ENCODE measurements around the gene MED22.

MED22 gene

GRCh38 chr9:133390713-133391112 lies 42.8 kb upstream of the MED22 start:
- Histone ChIP-seq H3K4me1 (ENCODE audit: insufficient read depth, insufficient read length) (peaks cover 4% of the 10 kb centered on the region), H3K4me3 (ENCODE audit: insufficient read length, low read depth) (no peak overlapping the region), H3K27me3 (ENCODE audit: insufficient read depth, insufficient read length) (no peaks in the 10 kb centered on the region), H3K9me3 (ENCODE audit: insufficient read depth, low read length) (peaks cover 8% of the 10 kb centered on the region; the same call in 1 of the 2 replicates), H3K36me3 (ENCODE audit: insufficient read depth, insufficient read length, low read length) (no peaks in the 10 kb centered on the region), H3K9ac (ENCODE audit: insufficient read length, low read depth) (no peak overlapping the region)
- no peak for DNase-seq (ENCODE audit: low read depth, low spot score)
- TF ChIP-seq YY1 (IDR thresholded peaks at IDR 0.05; ENCODE audit: insufficient read depth, insufficient read length): no peak
- TF ChIP-seq ZNF274 (IDR thresholded peaks at IDR 0.05; ENCODE audit: low read depth, low read length): no peak
- no peak for TF ChIP-seq SUZ12 (IDR thresholded peaks at IDR 0.05; ENCODE audit: extremely low read depth, insufficient read depth, insufficient read length)

- Histone ChIP-seq H3K9me3 (ENCODE audit: insufficient read depth, low read length) (peaks cover 8% of the 10 kb centered on the region; the same call in 1 of the 2 replicates), H3K4me3 (ENCODE audit: insufficient read length, low read depth) (no peak overlapping the region), H3K9ac (ENCODE audit: insufficient read length, low read depth) (no peak overlapping the region), H3K27me3 (ENCODE audit: insufficient read depth, insufficient read length) (no peaks in the 10 kb centered on the region), H3K36me3 (ENCODE audit: insufficient read depth, insufficient read length, low read length) (no peaks in the 10 kb centered on the region), H3K4me1 (ENCODE audit: insufficient read depth, insufficient read length) (peaks cover 2% of the 10 kb centered on the region)
- no peak for TF ChIP-seq ZNF274 (IDR thresholded peaks at IDR 0.05; ENCODE audit: low read depth, low read length)
- no peak for TF ChIP-seq YY1 (IDR thresholded peaks at IDR 0.05; ENCODE audit: insufficient read depth, insufficient read length)
- no peak for TF ChIP-seq SUZ12 (IDR thresholded peaks at IDR 0.05; ENCODE audit: extremely low read depth, insufficient read depth, insufficient read length)
- no peak for DNase-seq (ENCODE audit: low read depth, low spot score)
These were observed 41.6 kb upstream of the MED22 start for GRCh38 chr9:133389562-133389961.

- DNase-seq (ENCODE audit: low read depth, low spot score): no peak
- peaks cover 8% of the 10 kb centered on the region; the same call in 1 of the 2 replicates for H3K9me3 ChIP-seq (ENCODE audit: insufficient read depth, low read length)
- no peak overlapping the region for H3K9ac ChIP-seq (ENCODE audit: insufficient read length, low read depth)
- H3K4me3 ChIP-seq (ENCODE audit: insufficient read length, low read depth): no peak overlapping the region
- no peaks in the 10 kb centered on the region for H3K4me1 ChIP-seq (ENCODE audit: insufficient read depth, insufficient read length)
- no peaks in the 10 kb centered on the region for H3K27me3 ChIP-seq (ENCODE audit: insufficient read depth, insufficient read length)
- no peaks in the 10 kb centered on the region for H3K36me3 ChIP-seq (ENCODE audit: insufficient read depth, insufficient read length, low read length)
- TF ChIP-seq ZNF274 (IDR thresholded peaks at IDR 0.05; ENCODE audit: low read depth, low read length) (no peak), YY1 (IDR thresholded peaks at IDR 0.05; ENCODE audit: insufficient read depth, insufficient read length) (no peak), SUZ12 (IDR thresholded peaks at IDR 0.05; ENCODE audit: extremely low read depth, insufficient read depth, insufficient read length) (no peak)
These were observed 41.2 kb upstream of the MED22 start for GRCh38 chr9:133389025-133389557.

- no peak for DNase-seq (ENCODE audit: low read depth, low spot score)
- H3K4me3 ChIP-seq (ENCODE audit: insufficient read length, low read depth): no peak overlapping the region
- TF ChIP-seq SUZ12 (IDR thresholded peaks at IDR 0.05; ENCODE audit: extremely low read depth, insufficient read depth, insufficient read length) (no peak), YY1 (IDR thresholded peaks at IDR 0.05; ENCODE audit: insufficient read depth, insufficient read length) (no peak), ZNF274 (IDR thresholded peaks at IDR 0.05; ENCODE audit: low read depth, low read length) (no peak)
- no peaks in the 10 kb centered on the region for H3K27me3 ChIP-seq (ENCODE audit: insufficient read depth, insufficient read length)
- H3K9me3 ChIP-seq (ENCODE audit: insufficient read depth, low read length): peaks cover 8% of the 10 kb centered on the region; the same call in 1 of the 2 replicates
- H3K4me1 ChIP-seq (ENCODE audit: insufficient read depth, insufficient read length): no peaks in the 10 kb centered on the region
- no peak overlapping the region for H3K9ac ChIP-seq (ENCODE audit: insufficient read length, low read depth)
- no peaks in the 10 kb centered on the region for H3K36me3 ChIP-seq (ENCODE audit: insufficient read depth, insufficient read length, low read length)
These were observed 39.7 kb upstream of the MED22 start for GRCh38 chr9:133387680-133388079.

GRCh38 chr9:133386338-133386737 lies 38.4 kb upstream of the MED22 start:
- Histone ChIP-seq H3K36me3 (ENCODE audit: insufficient read depth, insufficient read length, low read length) (no peaks in the 10 kb centered on the region), H3K27me3 (ENCODE audit: insufficient read depth, insufficient read length) (no peaks in the 10 kb centered on the region), H3K4me3 (ENCODE audit: insufficient read length, low read depth) (no peak overlapping the region), H3K9me3 (ENCODE audit: insufficient read depth, low read length) (peaks cover 8% of the 10 kb centered on the region; the same call in 1 of the 2 replicates), H3K9ac (ENCODE audit: insufficient read length, low read depth) (no peak overlapping the region), H3K4me1 (ENCODE audit: insufficient read depth, insufficient read length) (no peaks in the 10 kb centered on the region)
- DNase-seq (ENCODE audit: low read depth, low spot score): no peak
- no peak for TF ChIP-seq YY1 (IDR thresholded peaks at IDR 0.05; ENCODE audit: insufficient read depth, insufficient read length)
- TF ChIP-seq ZNF274 (IDR thresholded peaks at IDR 0.05; ENCODE audit: low read depth, low read length): no peak
- no peak for TF ChIP-seq SUZ12 (IDR thresholded peaks at IDR 0.05; ENCODE audit: extremely low read depth, insufficient read depth, insufficient read length)

GRCh38 chr9:133385452-133385851 lies 37.5 kb upstream of the MED22 start:
- H3K27me3 ChIP-seq (ENCODE audit: insufficient read depth, insufficient read length): no peaks in the 10 kb centered on the region
- no peak overlapping the region for H3K9ac ChIP-seq (ENCODE audit: insufficient read length, low read depth)
- DNase-seq (ENCODE audit: low read depth, low spot score): no peak
- TF ChIP-seq ZNF274 (IDR thresholded peaks at IDR 0.05; ENCODE audit: low read depth, low read length): no peak
- no peak for TF ChIP-seq YY1 (IDR thresholded peaks at IDR 0.05; ENCODE audit: insufficient read depth, insufficient read length)
- TF ChIP-seq SUZ12 (IDR thresholded peaks at IDR 0.05; ENCODE audit: extremely low read depth, insufficient read depth, insufficient read length): no peak
- H3K4me3 ChIP-seq (ENCODE audit: insufficient read length, low read depth): no peak overlapping the region
- no peaks in the 10 kb centered on the region for H3K36me3 ChIP-seq (ENCODE audit: insufficient read depth, insufficient read length, low read length)
- no peaks in the 10 kb centered on the region for H3K4me1 ChIP-seq (ENCODE audit: insufficient read depth, insufficient read length)
- H3K9me3 ChIP-seq (ENCODE audit: insufficient read depth, low read length): peaks cover 2% of the 10 kb centered on the region; the same call in 1 of the 2 replicates

- DNase-seq (ENCODE audit: low read depth, low spot score): no peak
- Histone ChIP-seq H3K36me3 (ENCODE audit: insufficient read depth, insufficient read length, low read length) (no peaks in the 10 kb centered on the region), H3K9ac (ENCODE audit: insufficient read length, low read depth) (no peak overlapping the region), H3K27me3 (ENCODE audit: insufficient read depth, insufficient read length) (no peaks in the 10 kb centered on the region), H3K4me1 (ENCODE audit: insufficient read depth, insufficient read length) (no peaks in the 10 kb centered on the region), H3K4me3 (ENCODE audit: insufficient read length, low read depth) (no peak overlapping the region), H3K9me3 (ENCODE audit: insufficient read depth, low read length) (no peaks in the 10 kb centered on the region)
- no peak for TF ChIP-seq ZNF274 (IDR thresholded peaks at IDR 0.05; ENCODE audit: low read depth, low read length)
These were observed 36.9 kb upstream of the MED22 start for GRCh38 chr9:133384736-133385321.
